ENCODE data around the gene RGS14.

Gene RGS14

DNA sequence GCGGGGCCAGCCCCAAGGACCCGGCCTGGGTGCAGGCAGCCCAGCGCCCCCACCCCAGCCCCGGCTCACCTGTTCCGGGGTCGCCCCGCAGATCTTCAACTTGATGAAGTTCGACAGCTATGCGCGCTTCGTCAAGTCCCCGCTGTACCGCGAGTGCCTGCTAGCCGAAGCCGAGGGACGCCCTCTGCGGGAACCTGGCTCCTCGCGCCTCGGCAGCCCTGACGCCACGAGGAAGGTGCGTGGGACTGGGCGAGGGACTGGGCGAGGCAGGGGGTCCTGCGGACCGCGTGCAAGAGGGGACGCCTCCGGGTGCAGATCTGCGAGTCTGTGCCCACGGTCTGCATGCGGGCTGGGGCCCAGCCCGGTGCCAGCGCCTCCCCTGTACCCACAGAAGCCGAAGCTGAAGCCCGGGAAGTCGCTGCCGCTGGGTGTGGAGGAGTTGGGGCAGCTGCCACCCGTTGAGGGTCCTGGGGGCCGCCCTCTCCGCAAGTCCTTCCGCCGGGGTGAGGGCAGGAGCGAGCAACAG lies 9.7 kb downstream of the RGS14 start:
- TF ChIP-seq, protein P1, sequence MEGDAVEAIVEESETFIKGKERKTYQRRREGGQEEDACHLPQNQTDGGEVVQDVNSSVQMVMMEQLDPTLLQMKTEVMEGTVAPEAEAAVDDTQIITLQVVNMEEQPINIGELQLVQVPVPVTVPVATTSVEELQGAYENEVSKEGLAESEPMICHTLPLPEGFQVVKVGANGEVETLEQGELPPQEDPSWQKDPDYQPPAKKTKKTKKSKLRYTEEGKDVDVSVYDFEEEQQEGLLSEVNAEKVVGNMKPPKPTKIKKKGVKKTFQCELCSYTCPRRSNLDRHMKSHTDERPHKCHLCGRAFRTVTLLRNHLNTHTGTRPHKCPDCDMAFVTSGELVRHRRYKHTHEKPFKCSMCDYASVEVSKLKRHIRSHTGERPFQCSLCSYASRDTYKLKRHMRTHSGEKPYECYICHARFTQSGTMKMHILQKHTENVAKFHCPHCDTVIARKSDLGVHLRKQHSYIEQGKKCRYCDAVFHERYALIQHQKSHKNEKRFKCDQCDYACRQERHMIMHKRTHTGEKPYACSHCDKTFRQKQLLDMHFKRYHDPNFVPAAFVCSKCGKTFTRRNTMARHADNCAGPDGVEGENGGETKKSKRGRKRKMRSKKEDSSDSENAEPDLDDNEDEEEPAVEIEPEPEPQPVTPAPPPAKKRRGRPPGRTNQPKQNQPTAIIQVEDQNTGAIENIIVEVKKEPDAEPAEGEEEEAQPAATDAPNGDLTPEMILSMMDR (IDR thresholded peaks at IDR 0.05; ENCODE audit: borderline replicate concordance, insufficient read depth, low read depth, low read length): no peak
- H3K4me3 ChIP-seq (ENCODE audit: low read depth, low read length): no peak overlapping the region

DNA sequence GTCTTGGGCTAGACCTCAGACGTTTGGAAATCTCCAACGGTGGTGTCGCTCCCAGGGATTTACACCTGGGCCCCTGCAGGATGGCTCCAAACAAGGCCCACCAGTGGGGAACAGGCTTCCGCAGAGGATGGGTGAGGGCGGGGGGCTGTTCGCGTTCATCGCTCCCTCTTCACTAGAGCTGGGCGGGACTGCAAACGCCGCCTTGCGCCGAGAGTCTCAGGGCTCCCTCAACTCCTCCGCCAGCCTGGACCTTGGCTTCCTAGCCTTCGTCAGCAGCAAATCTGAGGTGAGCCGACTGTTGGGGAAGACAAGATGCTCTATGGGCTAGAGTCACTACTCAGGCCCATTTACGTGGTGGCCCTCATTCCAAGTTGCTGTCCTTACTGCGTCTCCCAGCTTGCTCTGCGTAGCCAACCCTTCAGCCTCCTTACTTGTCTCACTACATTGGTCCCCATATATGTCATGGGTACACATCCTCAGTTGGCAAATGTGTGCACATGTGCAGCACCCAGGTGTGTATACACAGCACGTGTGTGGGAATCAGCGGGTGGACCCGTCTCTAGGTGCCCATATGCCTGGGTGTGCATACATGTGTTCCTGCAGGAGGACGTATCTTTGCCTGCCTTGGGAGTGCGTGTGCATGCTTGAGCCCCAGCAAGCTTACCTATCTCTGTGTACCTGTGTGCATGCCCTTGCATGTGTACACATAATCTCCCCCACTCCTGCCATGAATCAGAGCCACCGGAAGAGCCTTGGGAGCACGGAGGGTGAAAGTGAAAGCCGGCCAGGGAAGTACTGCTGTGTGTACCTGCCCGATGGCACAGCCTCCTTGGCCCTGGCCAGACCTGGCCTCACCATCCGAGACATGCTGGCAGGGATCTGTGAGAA lies 10.5 kb downstream of the RGS14 start:
- TF ChIP-seq, protein P1 (IDR thresholded peaks at IDR 0.05; ENCODE audit: borderline replicate concordance, insufficient read depth, low read depth, low read length): no peak
- no peak overlapping the region for H3K4me3 ChIP-seq (ENCODE audit: low read depth, low read length)

DNA sequence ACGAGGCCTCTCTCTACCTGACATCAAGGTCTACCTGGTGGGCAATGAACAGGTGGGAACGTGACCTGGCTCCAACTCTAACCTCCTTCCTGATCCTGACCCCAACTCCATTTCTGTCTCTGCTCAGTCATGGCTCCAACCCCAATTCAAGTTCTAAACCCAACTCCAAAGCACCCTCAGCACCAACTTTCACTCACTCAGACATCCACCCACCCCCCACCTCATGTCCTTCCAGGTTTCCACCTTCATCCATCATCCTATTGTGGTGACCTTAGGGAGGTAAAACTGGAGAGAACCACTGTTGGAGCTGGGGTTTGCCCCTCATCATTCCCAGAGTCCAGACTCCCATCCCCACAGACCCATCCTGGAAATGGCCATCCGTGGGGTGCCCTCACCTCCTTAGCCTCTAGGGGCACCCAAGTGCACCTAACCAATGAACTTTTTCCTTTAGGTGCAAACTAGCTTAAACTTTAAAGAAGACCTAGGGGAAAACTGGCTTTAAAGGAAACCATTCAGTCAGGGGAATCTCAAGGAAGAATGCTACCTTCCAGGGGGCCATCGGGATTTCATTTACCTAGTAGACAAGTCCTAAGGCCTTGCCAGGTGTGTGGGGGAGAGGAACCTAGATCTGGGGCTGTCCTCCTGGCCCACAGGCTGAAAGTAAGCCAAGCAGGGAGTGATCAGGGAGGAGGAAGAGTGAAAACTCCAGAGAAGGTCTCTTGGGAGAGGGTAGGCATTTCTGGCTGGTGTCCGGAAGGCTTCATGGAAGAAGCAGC lies 11.3 kb downstream of the RGS14 start:
- TF ChIP-seq, protein P1 (IDR thresholded peaks at IDR 0.05; ENCODE audit: borderline replicate concordance, insufficient read depth, low read depth, low read length): peak; percentile 88
- no peak overlapping the region for H3K4me3 ChIP-seq (ENCODE audit: low read depth, low read length)

DNA sequence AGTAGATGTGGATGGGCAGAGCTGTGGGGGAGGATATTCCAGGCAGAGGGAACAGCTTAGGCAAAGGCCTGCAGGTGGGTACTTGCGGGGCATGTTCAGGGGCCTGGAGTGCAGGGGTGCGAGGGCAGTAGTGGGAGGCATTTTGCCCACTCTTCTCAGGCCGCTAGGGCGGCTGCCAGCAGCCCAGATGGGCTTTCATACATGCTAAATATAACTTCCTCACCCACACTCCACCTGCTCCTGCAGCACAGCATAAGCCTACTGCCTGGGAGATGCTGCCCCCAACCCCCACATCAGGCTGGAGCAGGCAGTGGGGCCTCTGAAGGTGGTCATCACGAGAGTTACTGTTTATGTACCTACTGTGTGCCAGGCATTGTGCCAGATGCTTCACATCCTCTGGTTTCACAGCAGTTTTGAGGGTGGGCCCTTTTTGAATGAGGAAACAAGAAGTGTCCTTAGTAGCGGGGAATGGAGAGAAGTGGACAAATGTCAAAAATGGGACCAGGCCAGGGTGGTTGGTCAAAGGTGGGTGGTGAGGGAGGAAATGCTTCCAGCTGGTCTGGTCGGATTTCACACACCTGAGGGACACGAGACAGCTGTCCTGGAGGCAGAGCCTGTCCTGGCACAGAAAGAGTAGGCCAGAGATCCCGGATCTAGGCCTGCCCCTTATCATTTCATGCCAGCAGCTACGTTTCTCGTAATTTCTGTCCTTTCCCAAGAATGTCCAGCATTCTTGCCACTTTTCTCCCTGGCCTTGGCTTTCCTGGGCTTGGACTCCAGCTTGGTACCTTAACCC lies 12.1 kb downstream of the RGS14 start:
- H3K4me3 ChIP-seq (ENCODE audit: low read depth, low read length): no peak overlapping the region

DNA sequence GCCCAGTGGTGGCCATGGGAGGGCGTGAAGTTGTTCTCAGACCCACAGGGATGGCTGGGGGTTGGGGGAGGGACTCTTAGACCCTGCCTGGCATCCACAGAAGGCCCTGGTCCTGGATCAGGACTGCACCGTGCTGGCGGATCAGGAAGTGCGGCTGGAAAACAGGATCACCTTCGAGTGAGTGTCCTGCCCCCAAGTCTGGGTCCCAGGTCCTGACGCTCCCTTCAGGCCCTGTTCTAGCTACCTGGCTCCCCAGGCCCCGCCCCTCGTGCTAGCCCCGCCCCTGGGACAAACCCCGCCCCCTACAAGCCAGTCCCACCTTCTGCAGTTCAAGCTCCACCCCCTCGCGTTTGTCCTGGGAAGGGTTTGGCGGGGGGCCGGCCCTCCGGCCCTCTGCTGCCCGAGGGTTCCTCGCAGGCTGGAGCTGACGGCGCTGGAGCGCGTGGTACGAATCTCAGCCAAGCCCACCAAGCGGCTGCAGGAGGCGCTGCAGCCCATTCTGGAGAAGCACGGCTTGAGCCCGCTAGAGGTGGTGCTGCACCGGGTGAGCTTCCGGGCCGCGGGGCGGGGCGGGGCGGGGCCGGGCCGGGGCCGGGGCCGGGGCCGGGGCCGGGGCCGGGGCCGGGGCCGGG lies 12.9 kb downstream of the RGS14 start:
- no peak overlapping the region for H3K4me3 ChIP-seq (ENCODE audit: low read depth, low read length)

More for the DNA sequence above, 12.1 kb downstream of the RGS14 start:
- TF ChIP-seq, protein P1 (IDR thresholded peaks at IDR 0.05; ENCODE audit: borderline replicate concordance, insufficient read depth, low read depth, low read length): no peak

More for the DNA sequence above, 12.9 kb downstream of the RGS14 start:
- TF ChIP-seq, protein P1 (IDR thresholded peaks at IDR 0.05; ENCODE audit: borderline replicate concordance, insufficient read depth, low read depth, low read length): no peak

Measured in GM12875 (cell line).